Trophoblast cell (in vitro differentiated cells and primary cell): ENCODE results near the gene ASIC4.

Experiments used
- DNase-seq, 2 donors: peaks; one replicate each; pipeline ENCODE4 v3.0.0-alpha.2; 2016
- H2AFZ ChIP-seq: 2 replicates; pipeline ENCODE4 v1.6.1; 2013; ENCODE audit warnings: low read length, moderate library complexity, mild to moderate bottlenecking; ENCODE audit not compliant: insufficient read depth, poor library complexity
- H2AK5ac ChIP-seq: 2 replicates; pipeline ENCODE4 v1.6.1; 2013; ENCODE audit warnings: mild to moderate bottlenecking, low read length
- H2BK120ac ChIP-seq: 2 replicates; pipeline ENCODE4 v1.6.1; 2013; ENCODE audit warnings: low read length, mild to moderate bottlenecking, moderate library complexity; ENCODE audit not compliant: insufficient read depth, poor library complexity
- H2BK12ac ChIP-seq: 2 replicates; pipeline ENCODE4 v1.6.1; 2013; ENCODE audit warnings: mild to moderate bottlenecking, low read length, moderate library complexity
- H2BK5ac ChIP-seq: 2 replicates; pipeline ENCODE4 v1.6.1; 2013; ENCODE audit warnings: low read length, low read depth, moderate library complexity, mild to moderate bottlenecking; ENCODE audit not compliant: poor library complexity
- H3K14ac ChIP-seq: 2 replicates; pipeline ENCODE4 v1.6.1; 2013; ENCODE audit warnings: mild to moderate bottlenecking, low read length
- H3K18ac ChIP-seq: 2 replicates; pipeline ENCODE4 v1.6.1; 2013; ENCODE audit warnings: mild to moderate bottlenecking, low read length
- H3K23ac ChIP-seq: 2 replicates; pipeline ENCODE4 v1.6.1; 2013; ENCODE audit warnings: low read length
- H3K27ac ChIP-seq: 2 replicates; pipeline ENCODE4 v1.5.1; 2013; ENCODE audit warnings: low read depth, mild to moderate bottlenecking, inconsistent platforms, low read length, moderate library complexity
- H3K27me3 ChIP-seq: 2 replicates; pipeline ENCODE4 v1.6.1; 2013; ENCODE audit warnings: inconsistent platforms, mild to moderate bottlenecking, low read length, moderate library complexity; ENCODE audit not compliant: insufficient read depth
- H3K36me3 ChIP-seq, 2 experiments: 1 replicate in 1 of 2; 2 replicates in 1 of 2; pipeline ENCODE4 v1.6.1; 2013; ENCODE audit warnings: low read length in 2 of 2, mild to moderate bottlenecking in 2 of 2, moderate library complexity in 1 of 2; ENCODE audit not compliant: insufficient read depth in 2 of 2, control insufficient read depth in 1 of 2
- H3K4ac ChIP-seq: 2 replicates; pipeline ENCODE4 v1.6.1; 2013; ENCODE audit warnings: low read depth, mild to moderate bottlenecking, low read length, moderate library complexity
- H3K4me1 ChIP-seq, 2 experiments: 1 replicate in 1 of 2; 2 replicates in 1 of 2; pipeline ENCODE4 v1.6.1; 2013; ENCODE audit warnings: low read length in 2 of 2, mild to moderate bottlenecking in 2 of 2, moderate library complexity in 1 of 2; ENCODE audit not compliant: insufficient read depth in 2 of 2, control insufficient read depth in 1 of 2
- H3K4me2 ChIP-seq: 2 replicates; pipeline ENCODE4 v1.6.1; 2013; ENCODE audit warnings: inconsistent platforms, mild to moderate bottlenecking, low read length, moderate library complexity
- H3K4me3 ChIP-seq: 2 replicates; pipeline ENCODE4 v1.5.1; 2013; ENCODE audit warnings: mild to moderate bottlenecking, low read depth, low read length, inconsistent platforms
- H3K79me1 ChIP-seq: one replicate; pipeline ENCODE4 v1.6.1; 2013; ENCODE audit warnings: low read length
- H3K79me2 ChIP-seq: 2 replicates; pipeline ENCODE4 v1.6.1; 2013; ENCODE audit warnings: low read length, mild to moderate bottlenecking; ENCODE audit not compliant: control insufficient read depth, insufficient read depth, poor library complexity
- H3K9ac ChIP-seq: 2 replicates; pipeline ENCODE4 v1.6.1; 2013; ENCODE audit warnings: mild to moderate bottlenecking, low read length
- H3K9me3 ChIP-seq: 2 replicates; pipeline ENCODE4 v1.6.1; 2013; ENCODE audit warnings: low read depth, mild to moderate bottlenecking, control low read depth, inconsistent platforms, low read length; ENCODE audit not compliant: insufficient read depth
- H4K12ac ChIP-seq: 2 replicates; pipeline ENCODE4 v1.6.1; 2013; ENCODE audit warnings: low read depth, mild to moderate bottlenecking, low read length, moderate library complexity
- H4K8ac ChIP-seq: 2 replicates; pipeline ENCODE4 v1.6.1; 2013; ENCODE audit warnings: low read depth, mild to moderate bottlenecking, low read length, moderate library complexity
- H4K91ac ChIP-seq: one replicate; pipeline ENCODE4 v1.6.1; 2013; ENCODE audit warnings: low read depth, mild to moderate bottlenecking, low read length, moderate library complexity
- WGBS: extraction: QIAGEN DNeasy Blood & Tissue Kit; methylation state at CpG from one replicate; pipeline ENCODE4 v1.1.7; 2013; ENCODE audit warnings: missing lambda C conversion rate; ENCODE audit not compliant: insufficient read length, insufficient coverage; ENCODE audit errors: extremely low coverage; 5-methylcytosine and 5-hydroxymethylcytosine counted together

Gene ASIC4

GRCh38 chr2:219526320-219527075 is 12.2 kb downstream of the ASIC4 start:
- Histone ChIP-seq H4K8ac (no peak overlapping the region), H3K4me1 (peaks cover 0 to under 1% of the 10 kb centered on the region in 2 experiments), H3K18ac (no peak overlapping the region), H3K36me3 (no peaks in the 10 kb centered on the region), H3K79me2 (no peaks in the 10 kb centered on the region), H2AFZ (no peak overlapping the region), H3K14ac (no peak overlapping the region), H2BK12ac (no peak overlapping the region), H3K23ac (no peak overlapping the region), H2BK120ac (no peak overlapping the region), H4K91ac (no peak overlapping the region), H3K9me3 (peaks cover 3% of the 10 kb centered on the region), H2AK5ac (no peak overlapping the region), H3K79me1 (no peaks in the 10 kb centered on the region), H4K12ac (no peak overlapping the region), H3K9ac (no peak overlapping the region), H2BK5ac (no peak overlapping the region), H3K27ac (no peak overlapping the region), H3K4me2 (no peak overlapping the region), H3K4ac (no peak overlapping the region), H3K27me3 (peaks cover 30% of the 10 kb centered on the region), H3K4me3 (no peak overlapping the region)
- no peak for DNase-seq
- no CpG with 5 or more reads among the region's 11 CpGs for WGBS

GRCh38 chr2:219527076-219527394 is 12.8 kb downstream of the ASIC4 start:
- no peak overlapping the region for H3K9ac ChIP-seq
- H2AK5ac ChIP-seq, result no peak overlapping the region
- no peak overlapping the region for H3K18ac ChIP-seq
- peaks cover 5% of the 10 kb centered on the region for H3K9me3 ChIP-seq
- H3K4ac ChIP-seq, result no peak overlapping the region
- no peaks in the 10 kb centered on the region for H3K79me1 ChIP-seq
- H3K4me1 ChIP-seq, result no peaks in the 10 kb centered on the region
- H3K27ac ChIP-seq, result no peak overlapping the region
- peak in 1 of 2 donors; percentile 20 for DNase-seq
- no peak overlapping the region for H4K91ac ChIP-seq
- H4K8ac ChIP-seq, result no peak overlapping the region
- H4K12ac ChIP-seq, result no peak overlapping the region
- no peak overlapping the region for H2AFZ ChIP-seq
- no peak overlapping the region for H3K4me2 ChIP-seq
- H3K4me3 ChIP-seq, result no peak overlapping the region
- H2BK12ac ChIP-seq, result no peak overlapping the region
- H3K27me3 ChIP-seq, result peaks cover 26% of the 10 kb centered on the region
- no peak overlapping the region for H3K14ac ChIP-seq
- H3K23ac ChIP-seq, result no peak overlapping the region
- H3K79me2 ChIP-seq, result no peaks in the 10 kb centered on the region
- H2BK5ac ChIP-seq, result no peak overlapping the region
- H3K36me3 ChIP-seq, result no peaks in the 10 kb centered on the region
- H2BK120ac ChIP-seq, result no peak overlapping the region
- WGBS, result no CpG with 5 or more reads among the region's 6 CpGs

GRCh38 chr2:219527472-219527871 is 13.2 kb downstream of the ASIC4 start:
- no peak overlapping the region for H2BK12ac ChIP-seq
- H4K12ac ChIP-seq, result no peak overlapping the region
- no peak overlapping the region for H2BK5ac ChIP-seq
- no peaks in the 10 kb centered on the region for H3K79me2 ChIP-seq
- H3K36me3 ChIP-seq, result no peaks in the 10 kb centered on the region
- no peak overlapping the region for H3K14ac ChIP-seq
- H2AFZ ChIP-seq, result no peak overlapping the region
- no peak overlapping the region for H2BK120ac ChIP-seq
- H3K4me1 ChIP-seq, result no peaks in the 10 kb centered on the region
- H3K27me3 ChIP-seq, result peaks cover 23% of the 10 kb centered on the region
- no peak overlapping the region for H4K91ac ChIP-seq
- H4K8ac ChIP-seq, result no peak overlapping the region
- H3K4me2 ChIP-seq, result no peak overlapping the region
- H3K79me1 ChIP-seq, result no peaks in the 10 kb centered on the region
- H3K27ac ChIP-seq, result no peak overlapping the region
- H3K23ac ChIP-seq, result no peak overlapping the region
- WGBS, result no CpG with 5 or more reads among the region's 5 CpGs
- no peak overlapping the region for H3K9ac ChIP-seq
- H2AK5ac ChIP-seq, result no peak overlapping the region
- H3K9me3 ChIP-seq, result peaks cover 5% of the 10 kb centered on the region
- H3K4ac ChIP-seq, result no peak overlapping the region
- no peak for DNase-seq
- H3K18ac ChIP-seq, result no peak overlapping the region
- H3K4me3 ChIP-seq, result no peak overlapping the region

GRCh38 chr2:219530048-219530963 is 16.0 kb downstream of the ASIC4 start:
- Histone ChIP-seq H2BK12ac (no peak overlapping the region), H4K12ac (no peak overlapping the region), H3K18ac (no peak overlapping the region), H3K27me3 (peaks cover 9% of the 10 kb centered on the region), H2BK120ac (no peak overlapping the region), H3K36me3 (no peaks in the 10 kb centered on the region), H2BK5ac (no peak overlapping the region), H3K79me2 (no peaks in the 10 kb centered on the region), H2AFZ (no peak overlapping the region), H3K27ac (no peak overlapping the region), H3K23ac (no peak overlapping the region), H2AK5ac (no peak overlapping the region), H3K4me2 (peak overlapping the region; percentile 45), H3K14ac (no peak overlapping the region), H4K91ac (no peak overlapping the region), H3K79me1 (no peaks in the 10 kb centered on the region), H3K4ac (no peak overlapping the region), H3K4me1 (no peaks in the 10 kb centered on the region), H3K4me3 (no peak overlapping the region), H3K9me3 (peaks cover 3% of the 10 kb centered on the region), H3K9ac (no peak overlapping the region), H4K8ac (no peak overlapping the region)
- no CpG with 5 or more reads among the region's 21 CpGs for WGBS
- peak; percentile 80 to 92 for DNase-seq
